Transverse colon (tissue), 4 donors: ENCODE measurements around the gene ZNF32.
A peak's percentile ranks its signal among the peaks of the same experiment; 100 is the strongest.

Source experiments
- CTCF ChIP-seq, 5 experiments: fragments of 200-600 bp in 3 of 5; fragments of 450-650 bp in 2 of 5; sonication (generic) in 3 of 5; IDR thresholded peaks; 1 replicate in 2 of 5; 2 replicates in 3 of 5; pipeline ENCODE4 v1.5.1; 2016 to 2017; ENCODE audit warnings: antibody characterized with exemption in 5 of 5, inconsistent platforms in 3 of 5, mild to moderate bottlenecking in 2 of 5, moderate library complexity in 1 of 5
- POLR2A ChIP-seq: fragments of 450-650 bp; IDR thresholded peaks from one replicate; pipeline ENCODE4 v1.6.1; 2016; ENCODE audit warnings: antibody characterized with exemption, mild to moderate bottlenecking, moderate library complexity
- POLR2AphosphoS5 ChIP-seq, 3 donors: sonication (generic); formaldehyde crosslinking; IDR thresholded peaks; one replicate each; pipeline ENCODE4 v1.6.1; 2016; ENCODE audit warnings: antibody characterized with exemption in 3 of 3

GRCh38 chr10:43671659-43672531, 23.2 kb upstream of the ZNF32 start:
- TF ChIP-seq CTCF (IDR thresholded peaks at IDR 0.05) (peak; percentile 73 to 85 (median 78)), POLR2A (no peak), POLR2AphosphoS5 (IDR thresholded peaks at IDR 0.05) (no peak)
